Activated B cell treated with CpG ODN at 0.5 μM for 24 hours (primary cell): Measurements from ENCODE around the gene PHF13. TPM values are rescaled to one million over a fixed set of nuclear protein-coding genes. Genes with fewer than 3 reads are reported as not detected.
A peak's percentile ranks its signal among the peaks of the same experiment; 100 is the strongest.

Experiments used
- ATAC-seq: fragments of 200-7000 bp; cut with Tn5 transposase; one replicate; pipeline ENCODE4 v1.10.0; 2021; ENCODE audit warnings: low read depth, mild to moderate bottlenecking, moderate library complexity
- CTCF ChIA-PET: fragments of 350-600 bp; sonication (Branson Sonifier 250); formaldehyde crosslinking; loops from one replicate; lab custom pipeline; 2021; ENCODE audit warnings: antibody characterized with exemption; lab: Charles Lee
- POLR2A ChIA-PET: fragments of 350-600 bp; sonication (Branson Sonifier 250); formaldehyde crosslinking; loops from one replicate; lab custom pipeline; 2021; ENCODE audit warnings: antibody characterized with exemption; lab: Charles Lee
- DNase-seq: peaks from one replicate; pipeline ENCODE4 v3.0.0; 2022
- H3K27ac Mint-ChIP-seq: one replicate; pipeline ENCODE4 v1.8.0; 2020; ENCODE audit warnings: mixed read lengths
- H3K27me3 Mint-ChIP-seq: one replicate; pipeline ENCODE4 v1.8.0; 2021; ENCODE audit warnings: mixed read lengths
- H3K36me3 Mint-ChIP-seq: one replicate; pipeline ENCODE4 v1.8.0; 2021; ENCODE audit warnings: low read depth, mixed read lengths
- H3K4me1 Mint-ChIP-seq: one replicate; pipeline ENCODE4 v1.8.0; 2021; ENCODE audit warnings: mixed read lengths
- H3K4me3 Mint-ChIP-seq: one replicate; pipeline ENCODE4 v1.8.0; 2020; ENCODE audit warnings: mild to moderate bottlenecking, mixed read lengths
- H3K9me3 Mint-ChIP-seq: one replicate; pipeline ENCODE4 v1.8.0; 2020; ENCODE audit warnings: mixed read lengths
- intact Hi-C: fragments of 100-400 bp; cut with micrococcal nuclease; formaldehyde crosslinking; loops from one replicate; pipeline ENCODE4 v1.15.1; 2024
- total RNA-seq: library from RNA; stranded (reverse); gene quantifications from 2 replicates; pipeline ENCODE4 v1.2.3, GENCODE V29; 2022
- TF ChIP-seq, protein P1 (sequence below): fragments of 200-600 bp; IDR thresholded peaks from one replicate; pipeline ENCODE4 v1.8.0; 2022; ENCODE audit warnings: antibody characterized with exemption, mild to moderate bottlenecking

Gene PHF13
- total RNA-seq, 1 donor from 2014 or later, result 6.1 TPM

DNA sequence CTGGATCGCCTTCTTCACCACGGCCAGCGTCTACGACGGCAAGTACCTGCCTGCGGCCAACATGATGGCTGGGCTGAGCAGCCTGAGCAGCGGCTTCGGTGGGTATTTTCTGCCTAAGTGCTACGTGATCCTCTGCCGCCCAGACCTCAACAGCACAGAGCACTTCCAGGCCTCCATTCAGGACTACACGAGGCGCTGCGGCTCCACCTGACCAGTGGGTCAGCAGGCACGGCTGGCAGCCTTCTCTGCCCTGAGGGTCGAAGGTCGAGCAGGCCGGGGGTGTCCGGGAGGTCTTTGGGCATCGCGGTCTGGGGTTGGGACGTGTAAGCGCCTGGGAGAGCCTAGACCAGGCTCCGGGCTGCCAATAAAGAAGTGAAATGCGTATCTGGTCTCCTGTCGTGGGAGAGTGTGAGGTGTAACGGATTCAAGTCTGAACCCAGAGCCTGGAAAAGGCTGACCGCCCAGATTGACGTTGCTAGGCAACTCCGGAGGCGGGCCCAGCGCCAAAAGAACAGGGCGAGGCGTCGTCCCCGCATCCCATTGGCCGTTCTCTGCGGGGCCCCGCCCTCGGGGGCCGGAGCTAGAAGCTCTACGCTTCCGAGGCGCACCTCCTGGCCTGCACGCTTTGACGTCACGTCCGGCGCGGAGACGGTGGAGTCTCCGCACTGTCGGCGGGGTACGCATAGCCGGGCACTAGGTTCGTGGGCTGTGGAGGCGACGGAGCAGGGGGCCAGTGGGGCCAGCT is 34.0 kb upstream of the PHF13 start, which contains the start of gene ZBTB48:
TSS of gene ZBTB48 (plus strand) at position 621 of the 745 bp plus-strand sequence. CDS start 616 bp downstream, outside the sequence.
- ChIA-PET POLR2A (interaction anchor here (0.6 to 4.3 kb wide), 14 partner anchors 11 to 206 kb away, joined by 3 to 94 read pairs (median 7); partner anchors contain the start of genes ACOT7, CAMTA1, KLHL21 and NOL9), CTCF (interaction anchor here (1.3 to 2.6 kb wide), 2 partner anchors 25 to 55 kb away, joined by 4 to 15 read pairs; partner anchors contain the start of genes NOL9 and TAS1R1)
- Mint-ChIP-seq H3K9me3 (no peaks in the 10 kb centered on the region), H3K27ac (peak within 1 kb of the TSS; percentile 94), H3K4me3 (peak within 1 kb of the TSS; percentile 95), H3K4me1 (peaks cover 37% of the 10 kb centered on the region), H3K36me3 (peaks cover 11% of the 10 kb centered on the region), H3K27me3 (no peaks in the 10 kb centered on the region)
- TF ChIP-seq, protein P1, sequence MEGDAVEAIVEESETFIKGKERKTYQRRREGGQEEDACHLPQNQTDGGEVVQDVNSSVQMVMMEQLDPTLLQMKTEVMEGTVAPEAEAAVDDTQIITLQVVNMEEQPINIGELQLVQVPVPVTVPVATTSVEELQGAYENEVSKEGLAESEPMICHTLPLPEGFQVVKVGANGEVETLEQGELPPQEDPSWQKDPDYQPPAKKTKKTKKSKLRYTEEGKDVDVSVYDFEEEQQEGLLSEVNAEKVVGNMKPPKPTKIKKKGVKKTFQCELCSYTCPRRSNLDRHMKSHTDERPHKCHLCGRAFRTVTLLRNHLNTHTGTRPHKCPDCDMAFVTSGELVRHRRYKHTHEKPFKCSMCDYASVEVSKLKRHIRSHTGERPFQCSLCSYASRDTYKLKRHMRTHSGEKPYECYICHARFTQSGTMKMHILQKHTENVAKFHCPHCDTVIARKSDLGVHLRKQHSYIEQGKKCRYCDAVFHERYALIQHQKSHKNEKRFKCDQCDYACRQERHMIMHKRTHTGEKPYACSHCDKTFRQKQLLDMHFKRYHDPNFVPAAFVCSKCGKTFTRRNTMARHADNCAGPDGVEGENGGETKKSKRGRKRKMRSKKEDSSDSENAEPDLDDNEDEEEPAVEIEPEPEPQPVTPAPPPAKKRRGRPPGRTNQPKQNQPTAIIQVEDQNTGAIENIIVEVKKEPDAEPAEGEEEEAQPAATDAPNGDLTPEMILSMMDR, result no peak
- ATAC-seq (peak; percentile 97), DNase-seq (peak; percentile 95)
- intact Hi-C loops, result loop anchor here (1.0 kb wide), 4 partner anchors 24 to 46 kb away; partner anchors contain the start of genes NOL9 and PHF13

DNA sequence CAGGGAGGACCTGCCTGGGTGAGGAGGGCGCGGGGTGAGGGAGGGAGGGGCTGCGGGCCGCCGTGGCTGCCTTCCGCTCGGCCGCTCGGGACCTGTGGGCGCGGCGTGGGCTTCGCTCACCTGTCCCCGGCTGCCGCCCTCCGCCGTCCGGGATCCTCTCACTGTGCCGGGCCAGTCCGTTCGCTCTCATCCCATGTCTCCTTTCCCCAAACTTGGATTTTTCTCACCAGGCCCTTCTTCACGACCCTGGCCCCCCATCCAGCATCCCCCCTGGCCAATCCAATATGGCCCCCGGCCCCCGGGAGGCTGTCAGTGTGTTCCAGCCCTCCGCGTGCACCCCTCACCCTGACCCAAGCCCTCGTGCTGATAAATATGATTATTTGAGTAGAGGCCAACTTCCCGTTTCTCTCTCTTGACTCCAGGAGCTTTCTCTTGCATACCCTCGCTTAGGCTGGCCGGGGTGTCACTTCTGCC is 33.4 kb upstream of the PHF13 start:
- Mint-ChIP-seq H3K36me3 (peaks cover 14% of the 10 kb centered on the region), H3K4me1 (peaks cover 41% of the 10 kb centered on the region), H3K27ac (peak overlapping the region; percentile 94), H3K9me3 (no peaks in the 10 kb centered on the region), H3K27me3 (no peaks in the 10 kb centered on the region), H3K4me3 (peak overlapping the region; percentile 95)
- ChIA-PET POLR2A (interaction anchor here (0.6 to 4.3 kb wide), 16 partner anchors 11 to 1188 kb away, joined by 3 to 94 read pairs (median 10); partner anchors contain the start of genes ACOT7, CAMTA1, KLHL21 and NOL9), CTCF (interaction anchor here (1.2 to 2.6 kb wide), 3 partner anchors 22 to 55 kb away, joined by 3 to 15 read pairs (median 4); partner anchors contain the start of genes NOL9 and TAS1R1)
- TF ChIP-seq, protein P1, result no peak
- peak; percentile 41 for ATAC-seq
- no peak for DNase-seq
- intact Hi-C loops, result loop anchor here (1.0 kb wide), 1 partner anchor 45 kb away; no protein-coding TSS in a partner anchor

DNA sequence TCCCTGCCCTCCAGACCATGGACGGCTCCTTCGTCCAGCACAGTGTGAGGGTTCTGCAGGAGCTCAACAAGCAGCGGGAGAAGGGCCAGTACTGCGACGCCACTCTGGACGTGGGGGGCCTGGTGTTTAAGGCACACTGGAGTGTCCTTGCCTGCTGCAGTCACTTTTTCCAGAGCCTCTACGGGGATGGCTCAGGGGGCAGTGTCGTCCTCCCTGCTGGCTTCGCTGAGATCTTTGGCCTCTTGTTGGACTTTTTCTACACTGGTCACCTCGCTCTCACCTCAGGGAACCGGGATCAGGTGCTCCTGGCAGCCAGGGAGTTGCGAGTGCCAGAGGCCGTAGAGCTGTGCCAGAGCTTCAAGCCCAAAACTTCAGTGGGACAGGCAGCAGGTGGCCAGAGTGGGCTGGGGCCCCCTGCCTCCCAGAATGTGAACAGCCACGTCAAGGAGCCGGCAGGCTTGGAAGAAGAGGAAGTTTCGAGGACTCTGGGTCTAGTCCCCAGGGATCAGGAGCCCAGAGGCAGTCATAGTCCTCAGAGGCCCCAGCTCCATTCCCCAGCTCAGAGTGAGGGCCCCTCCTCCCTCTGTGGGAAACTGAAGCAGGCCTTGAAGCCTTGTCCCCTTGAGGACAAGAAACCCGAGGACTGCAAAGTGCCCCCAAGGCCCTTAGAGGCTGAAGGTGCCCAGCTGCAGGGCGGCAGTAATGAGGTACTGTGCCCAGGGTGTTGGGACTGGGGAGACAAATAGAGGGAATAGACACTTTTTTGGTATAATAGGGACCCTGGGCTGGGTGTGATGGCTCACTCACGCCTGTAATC is 32.7 kb upstream of the PHF13 start:
- intact Hi-C loops, result loop anchor here (1.0 kb wide), 1 partner anchor 44 kb away; no protein-coding TSS in a partner anchor
- peaks cover 41% of the 10 kb centered on the region for H3K4me1 Mint-ChIP-seq
- H3K9me3 Mint-ChIP-seq, result no peaks in the 10 kb centered on the region
- H3K4me3 Mint-ChIP-seq, result peak overlapping the region; percentile 95
- ATAC-seq (no peak), DNase-seq (peak; percentile 18)
- no peaks in the 10 kb centered on the region for H3K27me3 Mint-ChIP-seq
- ChIA-PET POLR2A (interaction anchor here (0.5 to 4.3 kb wide), 12 partner anchors 10 to 1195 kb away, joined by 3 to 94 read pairs (median 12); partner anchors contain the start of genes ACOT7, KLHL21, NOL9 and TAS1R1), CTCF (interaction anchor here (0.7 to 2.6 kb wide), 5 partner anchors 19 to 92 kb away, joined by 3 to 15 read pairs (median 4); partner anchors contain the start of genes NOL9 and TAS1R1)
- TF ChIP-seq, protein P1, result no peak
- H3K27ac Mint-ChIP-seq, result peak overlapping the region; percentile 94
- peaks cover 14% of the 10 kb centered on the region for H3K36me3 Mint-ChIP-seq

DNA sequence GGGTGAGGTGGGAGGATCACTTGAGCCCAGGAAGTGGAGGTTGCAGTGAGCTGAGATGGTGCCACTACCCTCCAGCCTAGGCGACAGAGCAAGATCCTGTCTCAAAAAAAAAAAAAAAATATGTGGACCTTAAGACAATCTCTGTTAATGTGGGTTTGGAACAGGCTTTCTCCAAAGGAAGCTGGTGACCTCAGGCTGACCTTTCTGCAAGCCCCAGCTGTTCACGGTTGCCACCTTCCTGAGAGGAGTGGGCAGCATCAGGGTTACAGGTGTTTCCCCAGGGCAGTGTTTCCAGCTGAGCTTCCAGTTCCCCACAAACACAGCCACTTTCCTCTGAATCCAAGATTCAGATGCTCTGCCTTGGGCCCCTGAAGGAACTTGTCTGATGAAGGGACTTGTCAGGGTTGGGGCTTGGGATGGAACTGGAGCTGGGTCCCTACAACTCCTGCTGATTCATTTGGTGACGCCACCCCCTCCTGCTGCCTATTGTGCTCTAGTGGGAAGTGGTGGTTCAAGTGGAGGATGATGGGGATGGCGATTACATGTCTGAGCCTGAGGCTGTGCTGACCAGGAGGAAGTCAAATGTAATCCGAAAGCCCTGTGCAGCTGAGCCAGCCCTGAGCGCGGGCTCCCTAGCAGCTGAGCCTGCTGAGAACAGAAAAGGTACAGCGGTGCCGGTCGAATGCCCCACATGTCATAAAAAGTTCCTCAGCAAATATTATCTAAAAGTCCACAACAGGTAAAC is 31.8 kb upstream of the PHF13 start:
- DNase-seq (no peak), ATAC-seq (no peak)
- ChIA-PET POLR2A (interaction anchor here (0.5 to 4.3 kb wide), 3 partner anchors 20 to 1194 kb away, joined by 3 to 94 read pairs (median 16); partner anchors contain the start of gene KLHL21), CTCF (interaction anchor here (0.7 to 2.6 kb wide), 3 partner anchors 18 to 93 kb away, joined by 3 to 15 read pairs (median 4); partner anchors contain the start of genes NOL9 and TAS1R1)
- intact Hi-C loops, result no loop called here
- Mint-ChIP-seq H3K4me3 (peak overlapping the region; percentile 95), H3K9me3 (no peaks in the 10 kb centered on the region), H3K36me3 (peaks cover 16% of the 10 kb centered on the region), H3K27me3 (no peaks in the 10 kb centered on the region), H3K4me1 (peaks cover 41% of the 10 kb centered on the region), H3K27ac (peak overlapping the region; percentile 65)
- TF ChIP-seq, protein P1, result no peak
